NCI-H2107 (cell line): ENCODE data around the gene C11orf86.
"Not testable (repeated sequence)": the region's sequence is repeated elsewhere in the genome, so short reads cannot be mapped to it uniquely, and the experiment has no call there.

Experiments used
- DNase-seq: peaks from one replicate; lab custom pipeline; 2025; lab: John Stamatoyannopoulos, UW

Gene C11orf86

GRCh38 chr11:66967670-66968425 is 7.3 kb upstream of the C11orf86 start:
- no peak for DNase-seq

GRCh38 chr11:66969584-66970225 is 5.4 kb upstream of the C11orf86 start:
- DNase-seq, result no peak

- DNase-seq, result no peak
These were observed 4.7 kb upstream of the C11orf86 start for GRCh38 chr11:66970371-66970806.

GRCh38 chr11:66970807-66971442 is 4.2 kb upstream of the C11orf86 start:
- DNase-seq, result no peak

GRCh38 chr11:66971488-66971887 is 3.6 kb upstream of the C11orf86 start:
- DNase-seq, result no peak

GRCh38 chr11:66973956-66974580 is 1.0 kb upstream of the C11orf86 start:
- no peak for DNase-seq

- DNase-seq, result no peak
These were observed 412 bp downstream of the C11orf86 start for GRCh38 chr11:66975405-66976027.

GRCh38 chr11:66976028-66976467 is 944 bp downstream of the C11orf86 start:
- no peak for DNase-seq

GRCh38 chr11:66976925-66977324 is 1.8 kb downstream of the C11orf86 start:
- no peak for DNase-seq

GRCh38 chr11:66978229-66978628 is 3.1 kb downstream of the C11orf86 start:
- no peak for DNase-seq

- DNase-seq, result no peak
These were observed 3.6 kb downstream of the C11orf86 start for GRCh38 chr11:66978717-66979116.

- no peak for DNase-seq
These were observed 4.4 kb downstream of the C11orf86 start for GRCh38 chr11:66979336-66979980.

- DNase-seq, result peak; percentile 84
These were observed 7.0 kb downstream of the C11orf86 start for GRCh38 chr11:66981976-66982578.

GRCh38 chr11:66983275-66983924 is 8.3 kb downstream of the C11orf86 start:
- no peak for DNase-seq

GRCh38 chr11:66985508-66986177 is 10.5 kb downstream of the C11orf86 start:
- DNase-seq, result no peak

GRCh38 chr11:66986178-66986545 is 11.1 kb downstream of the C11orf86 start:
- DNase-seq, result no peak

- no peak for DNase-seq
These were observed 12.1 kb downstream of the C11orf86 start for GRCh38 chr11:66987158-66987620.

- no peak for DNase-seq
These were observed 13.0 kb downstream of the C11orf86 start for GRCh38 chr11:66987924-66988637.

GRCh38 chr11:66988741-66989140 is 13.6 kb downstream of the C11orf86 start:
- not testable (repeated sequence) for DNase-seq
